OCI-LY1 (cell line): ENCODE data around the gene TKFC.

ENCODE experiments used
- CTCF ChIP-seq: fragments of 200-600 bp; sonication (generic), shearing (Covaris generic); IDR thresholded peaks from 2 replicates; pipeline ENCODE4 v1.5.1; 2017; ENCODE audit warnings: mild to moderate bottlenecking, antibody characterized with exemption, low read length, moderate library complexity, mixed read lengths
- EZH2 ChIP-seq: fragments of 200-600 bp; sonication (generic), shearing (Covaris generic); IDR thresholded peaks from 2 replicates; pipeline ENCODE4 v1.8.0; 2017; ENCODE audit warnings: borderline replicate concordance, mixed run types, mild to moderate bottlenecking, antibody characterized with exemption, low read length, moderate library complexity, mixed read lengths

- TF ChIP-seq CTCF, result no peak
- TF ChIP-seq EZH2, result no peak
Observed at GRCh38 chr11:61361237-61361740, 28.3 kb downstream of the TKFC start.
